KOPT-K1 (cell line): ENCODE measurements around the gene CUX1.
A peak's percentile ranks its signal among the peaks of the same experiment; 100 is the strongest.

ENCODE experiments used
- H3K27ac ChIP-seq: fragments of 200-600 bp; sonication (generic); 2 replicates; pipeline ENCODE4 v1.5.1; 2016; ENCODE audit warnings: antibody characterized with exemption, mild to moderate bottlenecking, low read depth, low read length; ENCODE audit not compliant: poor library complexity, severe bottlenecking
- H3K36me3 ChIP-seq: fragments of 200-600 bp; sonication (generic); 2 replicates; pipeline ENCODE4 v1.5.1; 2017; ENCODE audit warnings: antibody characterized with exemption, mild to moderate bottlenecking, low read length, moderate library complexity; ENCODE audit not compliant: insufficient read depth
- H3K9me3 ChIP-seq: fragments of 200-600 bp; sonication (generic); 2 replicates; pipeline ENCODE4 v1.5.1; 2017; ENCODE audit warnings: antibody characterized with exemption, low read length, mild to moderate bottlenecking; ENCODE audit not compliant: insufficient read depth, poor library complexity, severe bottlenecking

Gene CUX1

GRCh38 chr7:101817471-101818286, at the start of gene CUX1:
TSS of gene CUX1 (plus strand) at chr7:101817626. CDS start at chr7:101817640, 14 bp downstream.
- H3K9me3 ChIP-seq: no peaks in the 10 kb centered on the region
- H3K36me3 ChIP-seq: no peaks in the 10 kb centered on the region
- H3K27ac ChIP-seq: peak within 1 kb of the TSS; percentile 36

- H3K27ac ChIP-seq: no peak overlapping the region
- H3K9me3 ChIP-seq: no peaks in the 10 kb centered on the region
- no peaks in the 10 kb centered on the region for H3K36me3 ChIP-seq
These were observed 49.1 kb upstream of the CUX1 start for GRCh38 chr7:101768280-101768679.

- H3K27ac ChIP-seq: no peak overlapping the region
- no peaks in the 10 kb centered on the region for H3K9me3 ChIP-seq
These were observed 47.0 kb upstream of the CUX1 start for GRCh38 chr7:101770466-101770865.

GRCh38 chr7:101772508-101773211, 44.8 kb upstream of the CUX1 start:
- no peak overlapping the region for H3K27ac ChIP-seq
- no peaks in the 10 kb centered on the region for H3K9me3 ChIP-seq
- no peaks in the 10 kb centered on the region for H3K36me3 ChIP-seq

More at GRCh38 chr7:101770466-101770865, 47.0 kb upstream of the CUX1 start:
- H3K36me3 ChIP-seq: no peaks in the 10 kb centered on the region

GRCh38 chr7:101775181-101775580, 42.2 kb upstream of the CUX1 start:
- no peaks in the 10 kb centered on the region for H3K9me3 ChIP-seq
- H3K27ac ChIP-seq: no peak overlapping the region
- H3K36me3 ChIP-seq: no peaks in the 10 kb centered on the region

GRCh38 chr7:101778026-101778580, 39.3 kb upstream of the CUX1 start:
- H3K36me3 ChIP-seq: no peaks in the 10 kb centered on the region
- no peaks in the 10 kb centered on the region for H3K9me3 ChIP-seq
- no peak overlapping the region for H3K27ac ChIP-seq

GRCh38 chr7:101779267-101779666, 38.2 kb upstream of the CUX1 start:
- Histone ChIP-seq H3K27ac (no peak overlapping the region), H3K36me3 (no peaks in the 10 kb centered on the region), H3K9me3 (no peaks in the 10 kb centered on the region)

- no peak overlapping the region for H3K27ac ChIP-seq
- H3K9me3 ChIP-seq: no peaks in the 10 kb centered on the region
- H3K36me3 ChIP-seq: no peaks in the 10 kb centered on the region
These were observed 37.1 kb upstream of the CUX1 start for GRCh38 chr7:101780281-101780680.

GRCh38 chr7:101781439-101781838, 36.0 kb upstream of the CUX1 start:
- Histone ChIP-seq H3K9me3 (no peaks in the 10 kb centered on the region), H3K36me3 (no peaks in the 10 kb centered on the region), H3K27ac (no peak overlapping the region)

- H3K9me3 ChIP-seq: no peaks in the 10 kb centered on the region
- H3K36me3 ChIP-seq: no peaks in the 10 kb centered on the region
- no peak overlapping the region for H3K27ac ChIP-seq
These were observed 35.0 kb upstream of the CUX1 start for GRCh38 chr7:101782476-101782875.

GRCh38 chr7:101782896-101783295, 34.5 kb upstream of the CUX1 start:
- H3K27ac ChIP-seq: no peak overlapping the region
- H3K9me3 ChIP-seq: peaks cover 3% of the 10 kb centered on the region
- H3K36me3 ChIP-seq: no peaks in the 10 kb centered on the region

GRCh38 chr7:101783381-101784181, 33.8 kb upstream of the CUX1 start:
- H3K9me3 ChIP-seq: peaks cover 10% of the 10 kb centered on the region
- no peak overlapping the region for H3K27ac ChIP-seq
- no peaks in the 10 kb centered on the region for H3K36me3 ChIP-seq

- no peaks in the 10 kb centered on the region for H3K36me3 ChIP-seq
- H3K27ac ChIP-seq: no peak overlapping the region
- peaks cover 10% of the 10 kb centered on the region for H3K9me3 ChIP-seq
These were observed 32.9 kb upstream of the CUX1 start for GRCh38 chr7:101784292-101785127.

- peaks cover 10% of the 10 kb centered on the region for H3K9me3 ChIP-seq
- H3K36me3 ChIP-seq: no peaks in the 10 kb centered on the region
- no peak overlapping the region for H3K27ac ChIP-seq
These were observed 29.6 kb upstream of the CUX1 start for GRCh38 chr7:101787864-101788263.
